ENCODE data around the gene RPS6KC1. TPM values are rescaled to one million over a fixed set of nuclear protein-coding genes. Genes with fewer than 3 reads are reported as not detected.

The RPS6KC1 gene
- total and polyA plus RNA-seq, 4 donors: 26.2 to 66.9 (median 33.8) TPM

- WGBS (ENCODE audit: insufficient coverage): no CpG with 5 or more reads among the region's 2 CpGs
- H3K27ac ChIP-seq (ENCODE audit: low read depth, low read length): no peak overlapping the region
- peaks cover 4% of the 10 kb centered on the region for H3K4me1 ChIP-seq (ENCODE audit: control insufficient read depth, insufficient read depth, low read length)
- DNase-seq (ENCODE audit: low read depth in 4 of 6, low spot score in 6 of 6): no peak
- H3K9me3 ChIP-seq (ENCODE audit: control insufficient read depth, insufficient read depth, low read length): peaks cover under 1% of the 10 kb centered on the region
- peaks cover 2% of the 10 kb centered on the region for H3K27me3 ChIP-seq (ENCODE audit: control insufficient read depth, insufficient read depth, low read length)
- H3K4me3 ChIP-seq (ENCODE audit: low read depth, low read length): no peak overlapping the region
- H3K36me3 ChIP-seq (ENCODE audit: control insufficient read depth, insufficient read depth, low read length): no peaks in the 10 kb centered on the region
These were observed 3.1 kb downstream of the RPS6KC1 start for GRCh38 chr1:213054142-213054541.

GRCh38 chr1:213054733-213055591 lies 3.9 kb downstream of the RPS6KC1 start:
- Histone ChIP-seq H3K27me3 (ENCODE audit: control insufficient read depth, insufficient read depth, low read length) (no peaks in the 10 kb centered on the region), H3K4me3 (ENCODE audit: low read depth, low read length) (no peak overlapping the region), H3K36me3 (ENCODE audit: control insufficient read depth, insufficient read depth, low read length) (no peaks in the 10 kb centered on the region), H3K4me1 (ENCODE audit: control insufficient read depth, insufficient read depth, low read length) (peaks cover 4% of the 10 kb centered on the region), H3K27ac (ENCODE audit: low read depth, low read length) (no peak overlapping the region), H3K9me3 (ENCODE audit: control insufficient read depth, insufficient read depth, low read length) (peaks cover 2% of the 10 kb centered on the region)
- no peak for DNase-seq (ENCODE audit: low read depth in 4 of 6, low spot score in 6 of 6)

- Histone ChIP-seq H3K4me1 (ENCODE audit: control insufficient read depth, insufficient read depth, low read length) (peaks cover 4% of the 10 kb centered on the region), H3K27ac (ENCODE audit: low read depth, low read length) (no peak overlapping the region), H3K4me3 (ENCODE audit: low read depth, low read length) (no peak overlapping the region), H3K36me3 (ENCODE audit: control insufficient read depth, insufficient read depth, low read length) (no peaks in the 10 kb centered on the region), H3K27me3 (ENCODE audit: control insufficient read depth, insufficient read depth, low read length) (no peaks in the 10 kb centered on the region), H3K9me3 (ENCODE audit: control insufficient read depth, insufficient read depth, low read length) (peaks cover 2% of the 10 kb centered on the region)
- DNase-seq (ENCODE audit: low read depth in 4 of 6, low spot score in 6 of 6): no peak
- WGBS (ENCODE audit: insufficient coverage): 90% methylated on average over 2 of the region's 3 CpGs
These were observed 4.7 kb downstream of the RPS6KC1 start for GRCh38 chr1:213055767-213056166.

GRCh38 chr1:213057264-213058059 lies 6.4 kb downstream of the RPS6KC1 start:
- peaks cover 2% of the 10 kb centered on the region for H3K9me3 ChIP-seq (ENCODE audit: control insufficient read depth, insufficient read depth, low read length)
- no peaks in the 10 kb centered on the region for H3K36me3 ChIP-seq (ENCODE audit: control insufficient read depth, insufficient read depth, low read length)
- no peak for DNase-seq (ENCODE audit: low read depth in 4 of 6, low spot score in 6 of 6)
- no peak overlapping the region for H3K27ac ChIP-seq (ENCODE audit: low read depth, low read length)
- H3K4me1 ChIP-seq (ENCODE audit: control insufficient read depth, insufficient read depth, low read length): peaks cover 4% of the 10 kb centered on the region
- H3K4me3 ChIP-seq (ENCODE audit: low read depth, low read length): no peak overlapping the region
- no CpG with 5 or more reads among the region's 5 CpGs for WGBS (ENCODE audit: insufficient coverage)
- no peaks in the 10 kb centered on the region for H3K27me3 ChIP-seq (ENCODE audit: control insufficient read depth, insufficient read depth, low read length)

- H3K9me3 ChIP-seq (ENCODE audit: control insufficient read depth, insufficient read depth, low read length): peaks cover 2% of the 10 kb centered on the region
- DNase-seq (ENCODE audit: low read depth in 4 of 6, low spot score in 6 of 6): no peak
- H3K4me3 ChIP-seq (ENCODE audit: low read depth, low read length): no peak overlapping the region
- no peaks in the 10 kb centered on the region for H3K36me3 ChIP-seq (ENCODE audit: control insufficient read depth, insufficient read depth, low read length)
- no peak overlapping the region for H3K27ac ChIP-seq (ENCODE audit: low read depth, low read length)
- no peaks in the 10 kb centered on the region for H3K27me3 ChIP-seq (ENCODE audit: control insufficient read depth, insufficient read depth, low read length)
- H3K4me1 ChIP-seq (ENCODE audit: control insufficient read depth, insufficient read depth, low read length): peaks cover 3% of the 10 kb centered on the region
- WGBS (ENCODE audit: insufficient coverage): 83% methylated on average over 2 of the region's 2 CpGs
These were observed 9.8 kb downstream of the RPS6KC1 start for GRCh38 chr1:213060836-213061235.

- DNase-seq (ENCODE audit: low read depth in 4 of 6, low spot score in 6 of 6): no peak
- Histone ChIP-seq H3K9me3 (ENCODE audit: control insufficient read depth, insufficient read depth, low read length) (peaks cover 2% of the 10 kb centered on the region), H3K27me3 (ENCODE audit: control insufficient read depth, insufficient read depth, low read length) (no peaks in the 10 kb centered on the region), H3K27ac (ENCODE audit: low read depth, low read length) (no peak overlapping the region), H3K4me1 (ENCODE audit: control insufficient read depth, insufficient read depth, low read length) (peaks cover 3% of the 10 kb centered on the region), H3K4me3 (ENCODE audit: low read depth, low read length) (no peak overlapping the region), H3K36me3 (ENCODE audit: control insufficient read depth, insufficient read depth, low read length) (no peaks in the 10 kb centered on the region)
- WGBS (ENCODE audit: insufficient coverage): 80% methylated on average over 1 of the region's 1 CpG
These were observed 10.2 kb downstream of the RPS6KC1 start for GRCh38 chr1:213061263-213061662.

GRCh38 chr1:213065800-213066199 lies 14.8 kb downstream of the RPS6KC1 start:
- H3K27me3 ChIP-seq (ENCODE audit: control insufficient read depth, insufficient read depth, low read length): no peaks in the 10 kb centered on the region
- H3K27ac ChIP-seq (ENCODE audit: low read depth, low read length): no peak overlapping the region
- H3K9me3 ChIP-seq (ENCODE audit: control insufficient read depth, insufficient read depth, low read length): no peaks in the 10 kb centered on the region
- WGBS (ENCODE audit: insufficient coverage): 70% methylated on average over 3 of the region's 5 CpGs
- H3K36me3 ChIP-seq (ENCODE audit: control insufficient read depth, insufficient read depth, low read length): no peaks in the 10 kb centered on the region
- peaks cover 3% of the 10 kb centered on the region for H3K4me1 ChIP-seq (ENCODE audit: control insufficient read depth, insufficient read depth, low read length)
- DNase-seq (ENCODE audit: low read depth in 4 of 6, low spot score in 6 of 6): no peak
- no peak overlapping the region for H3K4me3 ChIP-seq (ENCODE audit: low read depth, low read length)

- DNase-seq (ENCODE audit: low read depth in 4 of 6, low spot score in 6 of 6): no peak
- H3K9me3 ChIP-seq (ENCODE audit: control insufficient read depth, insufficient read depth, low read length): no peaks in the 10 kb centered on the region
- no peak overlapping the region for H3K27ac ChIP-seq (ENCODE audit: low read depth, low read length)
- 56% methylated on average over 2 of the region's 2 CpGs for WGBS (ENCODE audit: insufficient coverage)
- no peaks in the 10 kb centered on the region for H3K27me3 ChIP-seq (ENCODE audit: control insufficient read depth, insufficient read depth, low read length)
- peaks cover 3% of the 10 kb centered on the region for H3K4me1 ChIP-seq (ENCODE audit: control insufficient read depth, insufficient read depth, low read length)
- H3K36me3 ChIP-seq (ENCODE audit: control insufficient read depth, insufficient read depth, low read length): no peaks in the 10 kb centered on the region
- no peak overlapping the region for H3K4me3 ChIP-seq (ENCODE audit: low read depth, low read length)
These were observed 15.3 kb downstream of the RPS6KC1 start for GRCh38 chr1:213066363-213066762.

- WGBS (ENCODE audit: insufficient coverage): no CpG with 5 or more reads among the region's 1 CpG
- Histone ChIP-seq H3K4me3 (ENCODE audit: low read depth, low read length) (no peak overlapping the region), H3K36me3 (ENCODE audit: control insufficient read depth, insufficient read depth, low read length) (no peaks in the 10 kb centered on the region), H3K4me1 (ENCODE audit: control insufficient read depth, insufficient read depth, low read length) (peaks cover 3% of the 10 kb centered on the region), H3K27ac (ENCODE audit: low read depth, low read length) (no peak overlapping the region), H3K9me3 (ENCODE audit: control insufficient read depth, insufficient read depth, low read length) (no peaks in the 10 kb centered on the region), H3K27me3 (ENCODE audit: control insufficient read depth, insufficient read depth, low read length) (no peaks in the 10 kb centered on the region)
- DNase-seq (ENCODE audit: low read depth in 4 of 6, low spot score in 6 of 6): no peak
These were observed 16.3 kb downstream of the RPS6KC1 start for GRCh38 chr1:213067352-213067751.
